Heart right ventricle (tissue), 16 donors: ENCODE measurements around the gene LAD1. TPM values are rescaled to one million over a fixed set of nuclear protein-coding genes. Genes with fewer than 3 reads are reported as not detected.

ENCODE experiments used
- ATAC-seq, 8 donors: fragments of 200-7000 bp; cut with Tn5 transposase; one replicate each; pipeline ENCODE4 v1.9.1; 2020; ENCODE audit warnings: mild to moderate bottlenecking in 8 of 8, moderate library complexity in 8 of 8, moderate number of reproducible peaks in 1 of 8
- DNase-seq, 2 donors: peaks; one replicate each; pipeline ENCODE4 v3.0.0-alpha.2; 2020
- H3K27ac ChIP-seq, 10 donors: fragments of 200-600 bp; sonication (generic) in 2 of 10; one replicate each; pipeline versions ENCODE4 v1.5.0 to v1.8.0; 2020 to 2022; ENCODE audit warnings: mild to moderate bottlenecking in 3 of 10
- H3K27me3 ChIP-seq, 7 donors: fragments of 200-600 bp; one replicate each; pipeline ENCODE4 v1.8.0; 2021 to 2022; ENCODE audit warnings: mild to moderate bottlenecking in 2 of 7
- H3K36me3 ChIP-seq, 9 donors: fragments of 200-600 bp; sonication (generic) in 1 of 9; one replicate each; pipeline versions ENCODE4 v1.5.0 to v1.8.0; 2020 to 2022; ENCODE audit warnings: mild to moderate bottlenecking in 2 of 9
- H3K4me1 ChIP-seq, 9 donors: fragments of 200-600 bp; sonication (generic) in 1 of 9; one replicate each; pipeline versions ENCODE4 v1.5.0 to v1.8.0; 2020 to 2022; ENCODE audit warnings: mild to moderate bottlenecking in 4 of 9
- H3K4me3 ChIP-seq, 10 donors: fragments of 200-600 bp; sonication (generic) in 2 of 10; one replicate each; pipeline versions ENCODE4 v1.5.0 to v1.8.0; 2020 to 2022; ENCODE audit warnings: mild to moderate bottlenecking in 7 of 10, moderate library complexity in 2 of 10
- H3K9me3 ChIP-seq, 11 donors: fragments of 200-600 bp in 10 of 11; sonication (generic) in 2 of 11; one replicate each; pipeline versions ENCODE4 v1.5.0 to v1.8.0; 2013 to 2022; ENCODE audit warnings: mild to moderate bottlenecking in 2 of 11, control low read depth in 1 of 11, moderate library complexity in 1 of 11
- CTCF ChIP-seq, 9 donors: fragments of 200-600 bp; sonication (generic) in 2 of 9; IDR thresholded peaks; one replicate each; pipeline versions ENCODE4 v1.5.0 to v1.8.0; 2021 to 2022; ENCODE audit warnings: antibody characterized with exemption in 9 of 9, mild to moderate bottlenecking in 5 of 9, moderate library complexity in 1 of 9
- WGBS, 2 donors: extraction: QIAGEN DNeasy Blood & Tissue Kit; methylation state at CpG; one replicate each; pipeline ENCODE4 v1.1.7; 2013; ENCODE audit warnings: inconsistent platforms in 1 of 2; 5-methylcytosine and 5-hydroxymethylcytosine counted together
- intact Hi-C, 10 donors: fragments of 100-400 bp; cut with DNase I; formaldehyde crosslinking; loops; one replicate each; pipeline versions ENCODE4 v1.11.1 to v1.14.2; 2022
- polyA plus RNA-seq, 2 donors: library from polyadenylated mRNA; stranded (reverse); fragments of 200-250 nt; gene quantifications; one replicate each; pipeline ENCODE4 v1.2.3, GENCODE V29; 2013
- total RNA-seq, 10 donors: library from RNA; stranded (reverse); fragmentation: NEBNext Ultra II Directional in 3 of 10; extraction: Animal tissue kit (Norgen Biotek cat#: 25700) in 3 of 10; gene quantifications; one replicate each; pipeline versions ENCODE4 v1.2.1 to v1.2.4, GENCODE V29; 2021 to 2023
- donor health status: Arrhythmogenic right ventricular cardiomyopathy.
- donor health status: ischemic (EF 13 %, LVEDD 7.1; RV severe dilation, severe dysfunction).
- donor health status: healthy with polysubstance abuse.
- donor health status: DM: no; HTN: yes; CAD: no.
- donor health status: DM: no; HTN: no; CAD: no.
- donor health status: ischemic (EF 25% LVEDD 6.9; RV normal size, moderate dysfunction).
- donor health status: ischemic (EF 25% LVEDD 5.7; RV mildly dilated, moderate dysfunction).
- donor health status: healthy.
- donor health status: DM: yes; HTN: yes; CAD: no.
- donor health status: Ischemic cardiomyopathy.
- donor health status: ischemic (EF 35%, LVEDD 5.7; RV mildly dilated, moderate dysfunction).
- donor health status: nonischemic (EF 11% LVEDD 7.7; RV severe dilation, severe dysfunction).
- donor health status: DM: yes; HTN: yes; CAD: no.
- donor health status: PGD.
- donor health status: ischemic (EF 29% LVEDD 5.4; RV normal size, mild dysfunction).
- donor health status: nonischemic (EF 23%, LVEDD 6.1; RV moderate dilation, normal function).

LAD1 gene
- total and polyA plus RNA-seq, 12 donors, result 0.85 to 42.2 (median 2.9) TPM

GRCh38 chr1:201403359-201403758 lies 4.2 kb upstream of the LAD1 start:
- ATAC-seq (no peak), DNase-seq (no peak)
- Histone ChIP-seq H3K9me3 (no peaks in the 10 kb centered on the region), H3K27me3 (peaks cover 0 to 48% (median 25%) of the 10 kb centered on the region in 7 donors), H3K4me1 (peaks cover 0 to 59% (median 19%) of the 10 kb centered on the region in 9 donors), H3K36me3 (no peaks in the 10 kb centered on the region), H3K27ac (no peak overlapping the region), H3K4me3 (no peak overlapping the region)
- no peak for TF ChIP-seq CTCF (IDR thresholded peaks at IDR 0.05)
- intact Hi-C loops, result loop anchor here in 2 of 10 donors (10.0 kb wide), 2 partner anchors 49 to 59 kb away; no protein-coding TSS in a partner anchor
- WGBS, 2 donors, result 46 to 56% methylated on average over 1 of the region's 1 CpG

- Histone ChIP-seq H3K4me1 (peaks cover 0 to 54% (median 14%) of the 10 kb centered on the region in 9 donors), H3K27me3 (peaks cover 0 to 58% (median 31%) of the 10 kb centered on the region in 7 donors), H3K27ac (peak overlapping the region in 2 of 10 donors; percentile 47 to 71), H3K4me3 (no peak overlapping the region), H3K36me3 (no peaks in the 10 kb centered on the region), H3K9me3 (no peaks in the 10 kb centered on the region)
- 25 to 40% methylated on average over 2 of the region's 2 CpGs for WGBS, 2 donors
- TF ChIP-seq CTCF (IDR thresholded peaks at IDR 0.05), result no peak
- ATAC-seq (peak in 6 of 8 donors; percentile 23 to 66 (median 46)), DNase-seq (no peak)
- intact Hi-C loops, result loop anchor here in 3 of 10 donors (1.0 to 10.0 kb wide), 3 partner anchors 22 to 57 kb away; no protein-coding TSS in a partner anchor
These were observed 2.6 kb upstream of the LAD1 start for GRCh38 chr1:201401700-201402099.

- peak overlapping the region in 4 of 10 donors; percentile 5 to 71 (median 34) for H3K27ac ChIP-seq
- intact Hi-C loops, result loop anchor here in 3 of 10 donors (1.0 to 10.0 kb wide), 3 partner anchors 22 to 56 kb away; no protein-coding TSS in a partner anchor
- DNase-seq (no peak), ATAC-seq (peak in 3 of 8 donors; percentile 38 to 55 (median 43))
- H3K9me3 ChIP-seq, result no peaks in the 10 kb centered on the region
- peaks cover 0 to 59% (median 14%) of the 10 kb centered on the region in 9 donors for H3K4me1 ChIP-seq
- H3K36me3 ChIP-seq, result no peaks in the 10 kb centered on the region
- peaks cover 0 to 58% (median 31%) of the 10 kb centered on the region in 7 donors for H3K27me3 ChIP-seq
- no peak for TF ChIP-seq CTCF (IDR thresholded peaks at IDR 0.05)
- 55 to 62% methylated on average over 2 of the region's 2 CpGs for WGBS, 2 donors
- H3K4me3 ChIP-seq, result no peak overlapping the region
These were observed 1.7 kb upstream of the LAD1 start for GRCh38 chr1:201400852-201401230.

GRCh38 chr1:201400212-201400851 lies 1.2 kb upstream of the LAD1 start:
- Histone ChIP-seq H3K4me3 (no peak overlapping the region), H3K4me1 (peaks cover 0 to 60% (median 14%) of the 10 kb centered on the region in 9 donors), H3K36me3 (no peaks in the 10 kb centered on the region), H3K27me3 (peaks cover 0 to 58% (median 31%) of the 10 kb centered on the region in 7 donors), H3K27ac (peak overlapping the region in 2 of 10 donors; percentile 47 to 71), H3K9me3 (no peaks in the 10 kb centered on the region)
- no peak for TF ChIP-seq CTCF (IDR thresholded peaks at IDR 0.05)
- DNase-seq (no peak), ATAC-seq (no peak)
- 84 to 86% methylated on average over 10 to 11 of the region's 11 CpGs for WGBS, 2 donors
- intact Hi-C loops, result loop anchor here in 2 of 10 donors (10.0 kb wide), 2 partner anchors 46 to 56 kb away; no protein-coding TSS in a partner anchor
